ENCODE results near the gene ITIH6.
"Not testable (repeated sequence)": the region's sequence is repeated elsewhere in the genome, so short reads cannot be mapped to it uniquely, and the experiment has no call there.

Gene ITIH6

GRCh38 chrX:54798137-54798536 lies at the start of gene ITIH6:
Gene ITIH6 (minus strand): TSS chrX:54798255. CDS start chrX:54798210, 45 bp downstream.
- no peak for DNase-seq

- not testable (repeated sequence) for DNase-seq
Measured at GRCh38 chrX:54847700-54848099, 49.6 kb upstream of the ITIH6 start.

- DNase-seq = no peak
Measured at GRCh38 chrX:54843050-54843449, 45.0 kb upstream of the ITIH6 start.

GRCh38 chrX:54842607-54843006 lies 44.6 kb upstream of the ITIH6 start:
- no peak for DNase-seq

GRCh38 chrX:54841184-54841874 lies 43.3 kb upstream of the ITIH6 start:
- not testable (repeated sequence) for DNase-seq

- no peak for DNase-seq
Measured at GRCh38 chrX:54838583-54838982, 40.5 kb upstream of the ITIH6 start.

GRCh38 chrX:54826598-54826997 lies 28.5 kb upstream of the ITIH6 start:
- DNase-seq = no peak

GRCh38 chrX:54825716-54826438 lies 27.8 kb upstream of the ITIH6 start:
- DNase-seq = no peak

- DNase-seq = no peak
Measured at GRCh38 chrX:54824722-54825121, 26.7 kb upstream of the ITIH6 start.

GRCh38 chrX:54824195-54824594 lies 26.1 kb upstream of the ITIH6 start:
- DNase-seq = no peak

- no peak for DNase-seq
Measured at GRCh38 chrX:54821310-54821709, 23.3 kb upstream of the ITIH6 start.

- no peak for DNase-seq
Measured at GRCh38 chrX:54820737-54821136, 22.7 kb upstream of the ITIH6 start.

GRCh38 chrX:54819201-54819600 lies 21.1 kb upstream of the ITIH6 start:
- no peak for DNase-seq

GRCh38 chrX:54818221-54818620 lies 20.2 kb upstream of the ITIH6 start:
- no peak for DNase-seq

GRCh38 chrX:54817220-54817820 lies 19.3 kb upstream of the ITIH6 start:
- DNase-seq = no peak

- no peak for DNase-seq
Measured at GRCh38 chrX:54812306-54812705, 14.3 kb upstream of the ITIH6 start.

GRCh38 chrX:54811301-54811885 lies 13.3 kb upstream of the ITIH6 start:
- no peak for DNase-seq

GRCh38 chrX:54810532-54810931 lies 12.5 kb upstream of the ITIH6 start:
- no peak for DNase-seq

GRCh38 chrX:54808605-54809483 lies 10.8 kb upstream of the ITIH6 start:
- DNase-seq = peak; percentile 97

GRCh38 chrX:54808109-54808604 lies 10.1 kb upstream of the ITIH6 start:
- DNase-seq = peak; percentile 79

- peak; percentile 16 for DNase-seq
Measured at GRCh38 chrX:54807524-54808108, 9.6 kb upstream of the ITIH6 start, which contains the start of gene MAGED2. Gene MAGED2 (plus strand): TSS chrX:54807745. CDS start chrX:54809332, 1,587 bp downstream.

- no peak for DNase-seq
Measured at GRCh38 chrX:54799046-54799445, 991 bp upstream of the ITIH6 start.

Data from NCI-H146 (cell line).